Measurements from ENCODE around the gene PRDM12.

PRDM12 gene

GRCh38 chr9:130660326-130660682 lies 4.1 kb upstream of the PRDM12 start:
- no peak for DNase-seq (ENCODE audit: low spot score)
- TF ChIP-seq, protein P1, sequence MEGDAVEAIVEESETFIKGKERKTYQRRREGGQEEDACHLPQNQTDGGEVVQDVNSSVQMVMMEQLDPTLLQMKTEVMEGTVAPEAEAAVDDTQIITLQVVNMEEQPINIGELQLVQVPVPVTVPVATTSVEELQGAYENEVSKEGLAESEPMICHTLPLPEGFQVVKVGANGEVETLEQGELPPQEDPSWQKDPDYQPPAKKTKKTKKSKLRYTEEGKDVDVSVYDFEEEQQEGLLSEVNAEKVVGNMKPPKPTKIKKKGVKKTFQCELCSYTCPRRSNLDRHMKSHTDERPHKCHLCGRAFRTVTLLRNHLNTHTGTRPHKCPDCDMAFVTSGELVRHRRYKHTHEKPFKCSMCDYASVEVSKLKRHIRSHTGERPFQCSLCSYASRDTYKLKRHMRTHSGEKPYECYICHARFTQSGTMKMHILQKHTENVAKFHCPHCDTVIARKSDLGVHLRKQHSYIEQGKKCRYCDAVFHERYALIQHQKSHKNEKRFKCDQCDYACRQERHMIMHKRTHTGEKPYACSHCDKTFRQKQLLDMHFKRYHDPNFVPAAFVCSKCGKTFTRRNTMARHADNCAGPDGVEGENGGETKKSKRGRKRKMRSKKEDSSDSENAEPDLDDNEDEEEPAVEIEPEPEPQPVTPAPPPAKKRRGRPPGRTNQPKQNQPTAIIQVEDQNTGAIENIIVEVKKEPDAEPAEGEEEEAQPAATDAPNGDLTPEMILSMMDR (IDR thresholded peaks at IDR 0.05; ENCODE audit: borderline replicate concordance, control extremely low read depth, extremely low read depth, insufficient read depth, missing control alignments), result no peak
- in situ Hi-C loops (cut with MboI; ENCODE audit: low sequenced_read_pairs, unreplicated experiment), result no loop called here

- in situ Hi-C loops (cut with MboI; ENCODE audit: low sequenced_read_pairs, unreplicated experiment), result no loop called here
- DNase-seq (ENCODE audit: low spot score), result no peak
- TF ChIP-seq, protein P1 (IDR thresholded peaks at IDR 0.05; ENCODE audit: borderline replicate concordance, control extremely low read depth, extremely low read depth, insufficient read depth, missing control alignments), result no peak
Observed at GRCh38 chr9:130660683-130661450, 3.5 kb upstream of the PRDM12 start.

DNA sequence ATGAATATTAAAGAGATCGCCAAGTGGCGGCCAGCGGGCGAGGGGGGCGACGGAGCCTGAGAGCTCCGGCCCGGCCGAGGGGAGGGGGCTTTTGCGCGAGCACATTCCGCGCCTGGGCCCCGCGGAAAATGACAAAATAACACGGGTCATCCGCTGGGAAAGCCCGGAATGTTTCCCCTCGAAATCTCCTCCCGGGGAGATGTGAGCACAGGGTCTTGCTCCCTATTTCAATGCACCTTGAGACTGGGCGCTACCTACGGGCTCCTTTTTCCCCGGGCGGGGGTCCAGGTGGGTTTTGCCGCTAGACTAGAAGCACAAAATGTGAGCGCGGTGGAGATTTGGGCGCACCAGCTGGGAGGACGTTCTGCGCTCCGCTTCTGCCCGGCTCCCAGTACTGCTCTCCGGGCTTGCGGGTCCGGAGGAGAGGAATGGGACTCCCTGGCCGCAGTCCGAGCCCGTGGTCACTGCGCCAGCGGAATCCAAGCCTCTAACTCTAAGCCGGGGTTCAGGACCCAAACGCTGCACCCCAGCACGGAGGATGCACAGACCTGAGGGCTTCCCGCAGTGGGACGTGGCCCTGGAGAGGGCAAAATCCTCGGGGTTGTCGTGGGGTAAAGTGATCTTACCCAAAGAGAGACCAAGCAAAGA lies 2.8 kb upstream of the PRDM12 start:
- no peak for DNase-seq (ENCODE audit: low spot score)
- in situ Hi-C loops (cut with MboI; ENCODE audit: low sequenced_read_pairs, unreplicated experiment), result no loop called here
- TF ChIP-seq, protein P1 (IDR thresholded peaks at IDR 0.05; ENCODE audit: borderline replicate concordance, control extremely low read depth, extremely low read depth, insufficient read depth, missing control alignments), result no peak

GRCh38 chr9:130662099-130662969 lies 2.1 kb upstream of the PRDM12 start:
- no peak for DNase-seq (ENCODE audit: low spot score)
- in situ Hi-C loops (cut with MboI; ENCODE audit: low sequenced_read_pairs, unreplicated experiment), result no loop called here

GRCh38 chr9:130662970-130663257 lies 1.5 kb upstream of the PRDM12 start:
- no peak for DNase-seq (ENCODE audit: low spot score)
- in situ Hi-C loops (cut with MboI; ENCODE audit: low sequenced_read_pairs, unreplicated experiment), result no loop called here
- TF ChIP-seq, protein P1 (IDR thresholded peaks at IDR 0.05; ENCODE audit: borderline replicate concordance, control extremely low read depth, extremely low read depth, insufficient read depth, missing control alignments), result no peak

More at GRCh38 chr9:130662099-130662969, 2.1 kb upstream of the PRDM12 start:
- TF ChIP-seq, protein P1 (IDR thresholded peaks at IDR 0.05; ENCODE audit: borderline replicate concordance, control extremely low read depth, extremely low read depth, insufficient read depth, missing control alignments), result no peak

DNA sequence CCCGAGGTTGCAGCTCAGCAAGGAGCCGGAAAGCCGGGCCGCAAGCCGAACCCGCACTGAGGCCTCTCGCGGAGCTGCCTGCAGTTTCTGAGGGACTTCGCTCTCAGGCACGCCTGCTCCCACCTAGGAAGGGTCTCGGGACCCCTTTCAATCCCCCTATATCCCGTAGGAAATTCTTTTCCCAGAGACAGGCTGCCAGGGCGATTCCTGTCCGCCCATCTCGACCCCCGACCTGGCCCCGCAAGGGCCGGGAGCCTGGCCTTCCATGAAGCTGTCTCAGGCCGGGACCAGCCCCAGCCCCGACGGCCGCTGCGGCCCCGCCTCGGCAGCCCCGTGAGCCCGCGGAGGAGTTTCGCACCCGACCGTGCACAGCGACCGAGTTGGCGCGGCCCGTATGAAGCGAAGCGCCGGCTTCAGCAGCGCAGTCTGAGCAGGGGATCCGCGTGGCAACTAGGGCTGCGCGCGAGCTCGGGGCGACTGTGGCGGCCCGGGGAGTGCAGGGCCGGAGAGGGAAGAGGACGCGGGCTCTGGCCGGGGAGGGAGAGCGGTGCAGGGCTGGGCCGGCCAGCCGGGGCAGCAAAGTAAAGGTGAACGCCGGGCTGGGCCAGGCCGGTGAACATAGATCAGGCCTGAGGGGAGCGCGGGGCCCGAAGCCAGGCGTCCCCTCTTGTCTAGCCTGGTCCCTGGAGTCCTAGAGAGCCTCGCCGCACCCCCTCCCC lies 977 bp upstream of the PRDM12 start:
- in situ Hi-C loops (cut with MboI; ENCODE audit: low sequenced_read_pairs, unreplicated experiment), result no loop called here
- no peak for DNase-seq (ENCODE audit: low spot score)
- TF ChIP-seq, protein P1 (IDR thresholded peaks at IDR 0.05; ENCODE audit: borderline replicate concordance, control extremely low read depth, extremely low read depth, insufficient read depth, missing control alignments), result no peak

Data from GM13976 (cell line).